Smooth muscle cell of trachea (primary cell): ENCODE data around the gene OR4D6. TPM values are rescaled to one million over a fixed set of nuclear protein-coding genes. Genes with fewer than 3 reads are reported as not detected.

ENCODE experiments used
- total RNA-seq: library from RNA; depleted of rRNA; stranded (reverse); fragments of >200 nt; gene quantifications from 2 replicates; pipeline ENCODE4 v1.2.1, GENCODE V29; 2014

OR4D6 gene
- not detected in 2 replicates for total RNA-seq

GRCh38 chr11:59456661-59457060, at the start of gene OR4D6:
Gene OR4D6, plus strand, starts transcription at chr11:59456961. Its CDS starts 0 bp downstream, at chr11:59456961.

DNA sequence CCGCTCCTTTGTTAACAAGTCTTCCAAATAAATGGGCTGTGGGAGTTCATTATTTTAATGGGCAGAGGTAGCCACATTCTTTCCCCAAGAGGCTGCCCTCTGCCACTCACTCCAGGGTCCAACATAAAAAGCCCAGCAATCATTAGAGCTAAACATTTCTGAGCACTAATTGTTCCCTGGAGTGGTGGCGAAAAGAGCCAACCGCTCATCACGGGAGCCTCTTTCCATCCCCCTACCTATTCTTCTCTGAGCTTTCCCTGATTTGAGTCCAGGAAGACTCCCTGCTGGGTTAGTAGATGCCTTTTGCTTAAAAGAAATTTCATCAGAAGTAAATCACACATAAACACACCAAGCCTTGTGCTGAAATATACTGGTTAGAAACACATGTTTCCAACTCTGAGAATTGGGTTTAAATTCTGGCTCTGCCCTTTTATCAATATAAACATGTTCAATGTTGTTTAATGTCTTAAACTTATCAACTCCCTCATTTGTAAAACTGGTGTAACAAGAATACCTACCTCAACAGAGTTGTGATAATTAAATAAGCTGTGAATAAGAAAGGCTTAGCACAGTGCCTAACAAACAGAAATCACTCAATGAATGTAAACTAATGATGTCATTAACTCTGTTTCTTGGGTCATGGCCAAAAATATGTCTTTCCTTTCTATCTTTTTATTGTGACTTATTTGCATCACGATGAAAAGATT, 30.2 kb upstream of the OR4D6 start, which contains the start of gene OR5A2:
OR5A2 (minus strand) TSS at position 53 of the 707 bp plus-strand sequence. CDS start 3,460 bp downstream, outside the sequence.

DNA sequence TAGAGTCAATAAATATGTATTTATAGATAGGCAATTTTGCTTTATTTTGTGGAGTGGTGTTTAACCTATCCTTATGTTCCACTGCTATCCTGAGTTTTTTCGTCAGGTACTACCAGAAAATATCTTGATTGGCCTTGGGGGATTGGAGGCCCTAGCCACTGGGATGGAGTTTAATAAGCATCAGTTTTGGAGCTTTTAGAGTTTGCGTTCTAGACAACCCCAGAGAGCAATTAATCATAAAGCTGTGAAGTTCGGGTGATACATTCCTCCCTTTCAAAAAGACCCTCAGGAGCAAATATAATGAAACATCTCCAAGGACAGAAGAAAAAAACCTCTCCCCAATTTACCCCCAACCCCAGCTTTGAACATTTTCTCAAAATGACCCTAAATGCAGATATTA, 20.6 kb upstream of the OR4D6 start, which contains the start of gene OR5A1:
OR5A1 (plus strand) TSS at position 301 of the 400 bp plus-strand sequence. CDS start 6,700 bp downstream, outside the sequence.

GRCh38 chr11:59473015-59473414, 16.3 kb downstream of the OR4D6 start, which contains the start of gene OR4D10:
Gene OR4D10, plus strand, starts transcription at chr11:59473315. Its CDS starts 4,115 bp downstream, at chr11:59477430.

DNA sequence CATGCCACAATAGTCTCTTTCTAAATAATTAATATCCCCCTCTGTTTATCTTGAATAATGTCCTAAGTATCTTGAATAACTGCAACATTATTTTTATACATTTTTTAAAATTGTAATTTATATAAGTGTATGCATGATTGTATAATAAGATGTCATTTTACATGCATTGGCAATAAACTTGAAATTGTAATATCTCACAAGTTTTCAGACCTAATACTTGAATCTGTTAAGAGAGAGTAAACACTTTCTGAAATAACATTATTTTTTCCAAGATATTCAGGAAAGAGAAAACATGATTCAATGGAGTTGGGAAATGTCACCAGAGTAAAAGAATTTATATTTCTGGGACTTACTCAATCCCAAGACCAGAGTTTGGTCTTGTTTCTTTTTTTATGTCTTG, 46.5 kb downstream of the OR4D6 start, which contains the start of gene OR4D11:
OR4D11 (plus strand) TSS at position 301 of the 400 bp plus-strand sequence; CDS start at position 301, 0 bp downstream.

Other genes with a start within 250 kb of the OR4D6 start
- gene MPEG1, start 244.0 kb upstream of the OR4D6 start, total RNA-seq: not detected in 2 replicates
- not detected in 2 replicates for gene OR5AN1, start 98.1 kb upstream of the OR4D6 start, total RNA-seq
- not detected in 2 replicates for gene OR5A2, start 30.5 kb upstream of the OR4D6 start, total RNA-seq
- gene OR5A1, start 20.5 kb upstream of the OR4D6 start, total RNA-seq: not detected in 2 replicates
- not detected in 2 replicates for gene OR4D10, start 16.4 kb downstream of the OR4D6 start, total RNA-seq
- gene OR4D11, start 46.6 kb downstream of the OR4D6 start, total RNA-seq: not detected in 2 replicates
- gene OR4D9, start 54.6 kb downstream of the OR4D6 start, total RNA-seq: not detected in 2 replicates
- gene OSBP, start 158.8 kb downstream of the OR4D6 start, total RNA-seq: 34.4 and 50.2 TPM in 2 replicates
- 8.4 and 11.6 TPM in 2 replicates for gene PATL1, start 212.1 kb downstream of the OR4D6 start, total RNA-seq